ENCODE results near the gene DPAGT1.

- no peak for TF ChIP-seq CTCF (conservative IDR thresholded peaks at IDR 0.05; ENCODE audit: low read length)
- TF ChIP-seq EZH2phosphoT487 (IDR thresholded peaks at IDR 0.05; ENCODE audit: borderline replicate concordance, low read depth, low read length) = no peak
Measured at GRCh38 chr11:119108146-119108856, 6.6 kb upstream of the DPAGT1 start.
